OCI-LY7 (cell line): ENCODE measurements around the gene CSNK1G1.

ENCODE experiments used
- EZH2phosphoT487 ChIP-seq: fragments of 200-600 bp; sonication (generic); IDR thresholded peaks from 2 replicates; pipeline ENCODE4 v1.6.1; 2018; ENCODE audit warnings: low read depth, borderline replicate concordance, mild to moderate bottlenecking, mixed run types, antibody characterized with exemption, low read length, moderate library complexity, mixed read lengths
- TF ChIP-seq, protein P1 (sequence below): fragments of 200-600 bp; sonication (generic); conservative IDR thresholded peaks from 2 replicates; pipeline ENCODE4 v1.5.1; 2014; ENCODE audit warnings: mild to moderate bottlenecking, antibody characterized with exemption, low read length, moderate library complexity, mixed read lengths

DNA sequence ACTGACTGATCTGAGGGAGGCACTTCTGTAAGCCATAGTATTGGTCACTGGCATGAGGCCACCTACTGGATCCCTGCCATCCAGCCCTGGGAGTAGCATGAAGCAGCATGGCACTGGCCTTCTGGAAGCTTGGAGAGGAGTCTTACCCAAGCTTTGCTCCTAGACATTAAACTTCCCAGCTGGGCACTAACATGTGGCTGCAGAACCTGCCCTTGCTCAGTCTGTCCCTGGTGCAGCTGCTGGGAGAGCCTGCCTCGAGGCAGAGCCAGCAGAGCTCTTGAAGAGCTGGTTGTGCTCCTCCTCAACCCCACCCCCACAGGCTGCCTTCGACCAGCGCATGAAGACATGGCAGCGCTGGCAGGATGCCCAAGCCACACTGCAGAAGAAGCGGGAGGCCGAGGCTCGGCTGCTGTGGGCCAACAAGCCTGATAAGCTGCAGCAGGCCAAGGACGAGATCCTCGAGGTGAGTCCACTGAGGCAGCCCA, 221.6 kb downstream of the CSNK1G1 start:
- TF ChIP-seq, protein P1, sequence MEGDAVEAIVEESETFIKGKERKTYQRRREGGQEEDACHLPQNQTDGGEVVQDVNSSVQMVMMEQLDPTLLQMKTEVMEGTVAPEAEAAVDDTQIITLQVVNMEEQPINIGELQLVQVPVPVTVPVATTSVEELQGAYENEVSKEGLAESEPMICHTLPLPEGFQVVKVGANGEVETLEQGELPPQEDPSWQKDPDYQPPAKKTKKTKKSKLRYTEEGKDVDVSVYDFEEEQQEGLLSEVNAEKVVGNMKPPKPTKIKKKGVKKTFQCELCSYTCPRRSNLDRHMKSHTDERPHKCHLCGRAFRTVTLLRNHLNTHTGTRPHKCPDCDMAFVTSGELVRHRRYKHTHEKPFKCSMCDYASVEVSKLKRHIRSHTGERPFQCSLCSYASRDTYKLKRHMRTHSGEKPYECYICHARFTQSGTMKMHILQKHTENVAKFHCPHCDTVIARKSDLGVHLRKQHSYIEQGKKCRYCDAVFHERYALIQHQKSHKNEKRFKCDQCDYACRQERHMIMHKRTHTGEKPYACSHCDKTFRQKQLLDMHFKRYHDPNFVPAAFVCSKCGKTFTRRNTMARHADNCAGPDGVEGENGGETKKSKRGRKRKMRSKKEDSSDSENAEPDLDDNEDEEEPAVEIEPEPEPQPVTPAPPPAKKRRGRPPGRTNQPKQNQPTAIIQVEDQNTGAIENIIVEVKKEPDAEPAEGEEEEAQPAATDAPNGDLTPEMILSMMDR = no peak
- no peak for TF ChIP-seq EZH2phosphoT487
